Measurements from ENCODE around the gene GRB10.
"Not testable (repeated sequence)": the region's sequence is repeated elsewhere in the genome, so short reads cannot be mapped to it uniquely, and the experiment has no call there.

The GRB10 gene

GRCh38 chr7:50545613-50546012 is 237.1 kb downstream of the GRB10 start:
- DNase-seq (ENCODE audit: low read depth): not testable (repeated sequence)

GRCh38 chr7:50544992-50545391 is 237.7 kb downstream of the GRB10 start:
- no peak for DNase-seq (ENCODE audit: low read depth)

- DNase-seq (ENCODE audit: low read depth): no peak
These were observed 238.8 kb downstream of the GRB10 start for GRCh38 chr7:50543776-50544442.

- DNase-seq (ENCODE audit: low read depth): no peak
These were observed 240.6 kb downstream of the GRB10 start for GRCh38 chr7:50542132-50542531.

- DNase-seq (ENCODE audit: low read depth): no peak
These were observed 241.7 kb downstream of the GRB10 start for GRCh38 chr7:50540785-50541579.
